ENCODE measurements around the gene CFDP1.

DNA sequence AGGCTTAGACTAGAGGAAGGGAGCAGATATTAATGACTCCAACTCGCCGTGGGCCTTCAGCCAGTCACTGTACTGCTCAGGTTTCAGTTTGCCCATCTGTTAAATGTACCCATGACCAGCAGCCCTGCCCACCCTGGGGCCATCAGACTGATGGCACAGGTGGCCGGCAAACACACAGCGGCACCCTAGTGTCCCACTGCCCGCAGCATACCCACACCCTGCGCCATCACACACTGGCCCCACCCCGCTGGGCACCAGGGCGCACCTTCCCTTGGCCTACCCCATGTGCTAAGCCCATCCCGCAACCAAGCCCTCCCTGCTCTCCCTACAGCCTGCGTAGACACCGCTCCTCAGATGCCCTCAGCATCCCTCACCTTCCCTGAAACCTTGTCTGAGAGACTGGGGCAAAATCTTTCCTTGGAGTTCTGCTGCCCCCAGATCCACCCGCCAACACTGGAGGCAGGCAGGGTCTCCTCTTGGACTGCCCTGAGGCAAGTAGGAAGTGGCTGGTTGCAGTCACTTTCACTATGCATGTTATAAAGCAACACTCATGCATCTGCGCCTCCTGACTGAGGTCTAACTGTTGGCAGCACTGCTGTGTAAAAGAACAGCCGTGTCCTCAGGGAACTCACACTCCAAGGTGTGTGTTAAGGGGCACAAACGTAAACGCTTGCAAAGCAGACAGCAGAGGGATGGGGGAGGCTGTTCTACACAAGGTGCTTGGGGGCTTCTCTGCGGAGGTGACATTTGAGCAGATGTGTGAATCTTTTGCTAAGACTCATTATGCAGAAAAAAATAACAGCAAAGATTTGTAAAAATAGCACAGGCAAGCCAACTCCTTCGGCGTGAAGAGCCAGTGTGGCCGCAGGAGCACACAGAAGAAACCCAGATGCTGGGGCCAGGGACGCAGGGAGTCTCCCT is 175.2 kb downstream of the CFDP1 start:
- no peak for TF ChIP-seq GATA2 (IDR thresholded peaks at IDR 0.05; ENCODE audit: low read depth, low read length)
- TF ChIP-seq GATA3 (IDR thresholded peaks at IDR 0.05; ENCODE audit: low read depth, low read length): no peak
